Activated T-helper 1 cell treated with Interleukin-2 at 50 U/mL for 16 hours (primary cell): ENCODE results near the gene POMGNT1.

ENCODE experiments used
- DNase-seq: peaks from one replicate; pipeline ENCODE4 v3.0.0-alpha.2; 2020; ENCODE audit warnings: low read depth

POMGNT1 gene

GRCh38 chr1:46210561-46210960 lies 12.3 kb upstream of the POMGNT1 start:
- no peak for DNase-seq

- no peak for DNase-seq
Observed at GRCh38 chr1:46206399-46206798, 8.2 kb upstream of the POMGNT1 start.

GRCh38 chr1:46205791-46206190 lies 7.6 kb upstream of the POMGNT1 start:
- DNase-seq = no peak

GRCh38 chr1:46205141-46205540 lies 6.9 kb upstream of the POMGNT1 start:
- no peak for DNase-seq

- no peak for DNase-seq
Observed at GRCh38 chr1:46204406-46204742, 6.1 kb upstream of the POMGNT1 start.

GRCh38 chr1:46203738-46204405 lies 5.6 kb upstream of the POMGNT1 start:
- no peak for DNase-seq

GRCh38 chr1:46199233-46199749 lies 1.1 kb upstream of the POMGNT1 start:
- DNase-seq = no peak

- no peak for DNase-seq
Observed at GRCh38 chr1:46197560-46197963, 672 bp downstream of the POMGNT1 start.

- DNase-seq = no peak
Observed at GRCh38 chr1:46196609-46197008, 1.6 kb downstream of the POMGNT1 start.

GRCh38 chr1:46194641-46195193 lies 3.5 kb downstream of the POMGNT1 start:
- DNase-seq = no peak

GRCh38 chr1:46193984-46194570 lies 4.2 kb downstream of the POMGNT1 start:
- no peak for DNase-seq

- no peak for DNase-seq
Observed at GRCh38 chr1:46193285-46193684, 4.9 kb downstream of the POMGNT1 start.

GRCh38 chr1:46192171-46192570 lies 6.1 kb downstream of the POMGNT1 start:
- DNase-seq = no peak

GRCh38 chr1:46191033-46191701 lies 7.1 kb downstream of the POMGNT1 start:
- no peak for DNase-seq

- no peak for DNase-seq
Observed at GRCh38 chr1:46190539-46190938, 7.7 kb downstream of the POMGNT1 start.

- DNase-seq = no peak
Observed at GRCh38 chr1:46188295-46189030, 9.8 kb downstream of the POMGNT1 start.

- DNase-seq = no peak
Observed at GRCh38 chr1:46187106-46187869, 10.9 kb downstream of the POMGNT1 start.

GRCh38 chr1:46186076-46186475 lies 12.2 kb downstream of the POMGNT1 start:
- no peak for DNase-seq

- DNase-seq = no peak
Observed at GRCh38 chr1:46184920-46185658, 13.1 kb downstream of the POMGNT1 start.

GRCh38 chr1:46183926-46184557 lies 14.2 kb downstream of the POMGNT1 start:
- DNase-seq = no peak
